ENCODE measurements around the gene RAD23B. TPM values are rescaled to one million over a fixed set of nuclear protein-coding genes. Genes with fewer than 3 reads are reported as not detected.

Gene RAD23B
- total RNA-seq, 1 experiment from 2014 or later, result 114 TPM

DNA sequence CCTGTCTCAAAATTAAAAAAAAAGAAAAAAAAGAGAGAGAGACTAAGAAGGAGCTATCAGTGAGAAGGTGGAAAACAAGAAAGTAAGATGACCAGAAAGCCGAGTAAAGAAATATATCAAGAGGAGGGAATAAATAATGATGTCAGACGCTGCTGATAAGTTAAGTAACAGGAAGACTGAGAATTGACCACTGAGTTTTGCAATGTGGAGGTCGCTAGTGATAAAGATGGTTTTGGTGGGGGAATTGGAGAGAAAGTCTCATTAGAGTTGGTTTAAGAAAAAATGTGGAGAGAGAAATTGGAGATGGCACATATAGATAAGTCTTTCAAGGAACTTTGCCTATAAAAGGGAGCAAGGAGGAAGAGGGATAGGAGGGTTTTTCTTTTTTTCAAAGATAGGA, 91.9 kb downstream of the RAD23B start:
- H3K9me3 ChIP-seq (ENCODE audit: control insufficient read depth, insufficient read depth, low read depth, low read length), result no peaks in the 10 kb centered on the region
- H3K4me1 ChIP-seq (ENCODE audit: control insufficient read depth, insufficient read depth, low read length), result no peaks in the 10 kb centered on the region
- intact Hi-C loops (cut with micrococcal nuclease; ENCODE audit: unreplicated experiment) (no loop called here), in situ Hi-C loops (cut with HindIII; ENCODE audit: low pct_unique_long_range_greater_than_20kb, low sequenced_read_pairs) (no loop called here)
- no peak overlapping the region for H3K4me3 ChIP-seq (ENCODE audit: low read depth in 2 of 2, low read length in 2 of 2)
- no peaks in the 10 kb centered on the region for H3K27me3 ChIP-seq (ENCODE audit: control insufficient read depth, insufficient read depth, low read length)
- ChIA-PET POLR2A (no interaction called here), CTCF (no interaction called here)
- DNase-seq (ENCODE audit: low read depth, low spot score) (no peak), ATAC-seq (no peak)
- H3K36me3 ChIP-seq (ENCODE audit: control insufficient read depth, insufficient read depth, low read length), result no peaks in the 10 kb centered on the region
- TF ChIP-seq, protein P1, sequence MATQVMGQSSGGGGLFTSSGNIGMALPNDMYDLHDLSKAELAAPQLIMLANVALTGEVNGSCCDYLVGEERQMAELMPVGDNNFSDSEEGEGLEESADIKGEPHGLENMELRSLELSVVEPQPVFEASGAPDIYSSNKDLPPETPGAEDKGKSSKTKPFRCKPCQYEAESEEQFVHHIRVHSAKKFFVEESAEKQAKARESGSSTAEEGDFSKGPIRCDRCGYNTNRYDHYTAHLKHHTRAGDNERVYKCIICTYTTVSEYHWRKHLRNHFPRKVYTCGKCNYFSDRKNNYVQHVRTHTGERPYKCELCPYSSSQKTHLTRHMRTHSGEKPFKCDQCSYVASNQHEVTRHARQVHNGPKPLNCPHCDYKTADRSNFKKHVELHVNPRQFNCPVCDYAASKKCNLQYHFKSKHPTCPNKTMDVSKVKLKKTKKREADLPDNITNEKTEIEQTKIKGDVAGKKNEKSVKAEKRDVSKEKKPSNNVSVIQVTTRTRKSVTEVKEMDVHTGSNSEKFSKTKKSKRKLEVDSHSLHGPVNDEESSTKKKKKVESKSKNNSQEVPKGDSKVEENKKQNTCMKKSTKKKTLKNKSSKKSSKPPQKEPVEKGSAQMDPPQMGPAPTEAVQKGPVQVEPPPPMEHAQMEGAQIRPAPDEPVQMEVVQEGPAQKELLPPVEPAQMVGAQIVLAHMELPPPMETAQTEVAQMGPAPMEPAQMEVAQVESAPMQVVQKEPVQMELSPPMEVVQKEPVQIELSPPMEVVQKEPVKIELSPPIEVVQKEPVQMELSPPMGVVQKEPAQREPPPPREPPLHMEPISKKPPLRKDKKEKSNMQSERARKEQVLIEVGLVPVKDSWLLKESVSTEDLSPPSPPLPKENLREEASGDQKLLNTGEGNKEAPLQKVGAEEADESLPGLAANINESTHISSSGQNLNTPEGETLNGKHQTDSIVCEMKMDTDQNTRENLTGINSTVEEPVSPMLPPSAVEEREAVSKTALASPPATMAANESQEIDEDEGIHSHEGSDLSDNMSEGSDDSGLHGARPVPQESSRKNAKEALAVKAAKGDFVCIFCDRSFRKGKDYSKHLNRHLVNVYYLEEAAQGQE (IDR thresholded peaks at IDR 0.05; ENCODE audit: insufficient read depth in 1 of 2, low read depth in 2 of 2, low read length in 1 of 2), result no peak
- TF ChIP-seq, protein P2, sequence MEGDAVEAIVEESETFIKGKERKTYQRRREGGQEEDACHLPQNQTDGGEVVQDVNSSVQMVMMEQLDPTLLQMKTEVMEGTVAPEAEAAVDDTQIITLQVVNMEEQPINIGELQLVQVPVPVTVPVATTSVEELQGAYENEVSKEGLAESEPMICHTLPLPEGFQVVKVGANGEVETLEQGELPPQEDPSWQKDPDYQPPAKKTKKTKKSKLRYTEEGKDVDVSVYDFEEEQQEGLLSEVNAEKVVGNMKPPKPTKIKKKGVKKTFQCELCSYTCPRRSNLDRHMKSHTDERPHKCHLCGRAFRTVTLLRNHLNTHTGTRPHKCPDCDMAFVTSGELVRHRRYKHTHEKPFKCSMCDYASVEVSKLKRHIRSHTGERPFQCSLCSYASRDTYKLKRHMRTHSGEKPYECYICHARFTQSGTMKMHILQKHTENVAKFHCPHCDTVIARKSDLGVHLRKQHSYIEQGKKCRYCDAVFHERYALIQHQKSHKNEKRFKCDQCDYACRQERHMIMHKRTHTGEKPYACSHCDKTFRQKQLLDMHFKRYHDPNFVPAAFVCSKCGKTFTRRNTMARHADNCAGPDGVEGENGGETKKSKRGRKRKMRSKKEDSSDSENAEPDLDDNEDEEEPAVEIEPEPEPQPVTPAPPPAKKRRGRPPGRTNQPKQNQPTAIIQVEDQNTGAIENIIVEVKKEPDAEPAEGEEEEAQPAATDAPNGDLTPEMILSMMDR (IDR thresholded peaks at IDR 0.05), result no peak
- TF ChIP-seq POLR2AphosphoS5 (IDR thresholded peaks at IDR 0.05; ENCODE audit: low read depth, low read length), result no peak
- TF ChIP-seq SIN3A (IDR thresholded peaks at IDR 0.05; ENCODE audit: borderline replicate concordance, insufficient read depth, low read depth, low read length), result no peak
- TF ChIP-seq TCF7L2 (IDR thresholded peaks at IDR 0.05; ENCODE audit: low read depth, low read length), result no peak
- no TSS peak for BruUV-seq (replicated peaks)
- no peak overlapping the region for H3K27ac ChIP-seq (ENCODE audit: low read length)

- POLR2A ChIA-PET, result no interaction called here
Observed at GRCh38 chr9:107375651-107376369, 92.7 kb downstream of the RAD23B start.

More at GRCh38 chr9:107375651-107376369, 92.7 kb downstream of the RAD23B start:
- in situ Hi-C loops (cut with HindIII; ENCODE audit: low pct_unique_long_range_greater_than_20kb, low sequenced_read_pairs), result no loop called here
- Histone ChIP-seq H3K4me3 (ENCODE audit: low read depth in 2 of 2, low read length in 2 of 2) (no peak overlapping the region), H3K36me3 (ENCODE audit: control insufficient read depth, insufficient read depth, low read length) (no peaks in the 10 kb centered on the region), H3K27me3 (ENCODE audit: control insufficient read depth, insufficient read depth, low read length) (no peaks in the 10 kb centered on the region), H3K4me1 (ENCODE audit: control insufficient read depth, insufficient read depth, low read length) (no peaks in the 10 kb centered on the region), H3K9me3 (ENCODE audit: control insufficient read depth, insufficient read depth, low read depth, low read length) (no peaks in the 10 kb centered on the region), H3K27ac (ENCODE audit: low read length) (no peak overlapping the region)
- DNase-seq (ENCODE audit: low read depth, low spot score), result no peak
- BruUV-seq (replicated peaks), result no TSS peak
- intact Hi-C loops (cut with micrococcal nuclease; ENCODE audit: unreplicated experiment), result no loop called here
- ATAC-seq, result no peak
- TF ChIP-seq SIN3A (IDR thresholded peaks at IDR 0.05; ENCODE audit: borderline replicate concordance, insufficient read depth, low read depth, low read length) (no peak), POLR2AphosphoS5 (IDR thresholded peaks at IDR 0.05; ENCODE audit: low read depth, low read length) (no peak), TCF7L2 (IDR thresholded peaks at IDR 0.05; ENCODE audit: low read depth, low read length) (no peak)
- TF ChIP-seq, protein P1 (IDR thresholded peaks at IDR 0.05; ENCODE audit: insufficient read depth in 1 of 2, low read depth in 2 of 2, low read length in 1 of 2), result no peak
- TF ChIP-seq, protein P2 (IDR thresholded peaks at IDR 0.05), result no peak
- CTCF ChIA-PET, result no interaction called here
